Upper lobe of left lung (tissue), 6 donors: ENCODE data around the gene AGXT. TPM values are rescaled to one million over a fixed set of nuclear protein-coding genes. Genes with fewer than 3 reads are reported as not detected.

ENCODE experiments used
- ATAC-seq, 2 donors: fragments of 200-7000 bp; cut with Tn5 transposase; one replicate each; pipeline ENCODE4 v1.9.1; 2022; ENCODE audit warnings: mild to moderate bottlenecking in 2 of 2, moderate library complexity in 2 of 2; ENCODE audit not compliant: low FRiP score in 2 of 2
- DNase-seq, 2 donors: peaks; one replicate each; pipeline ENCODE4 v3.0.0-alpha.2; 2019 to 2020
- H3K27ac ChIP-seq, 4 donors: fragments of 200-600 bp; sonication (generic); one replicate each; pipeline ENCODE4 v1.5.1; 2016 to 2019
- H3K27me3 ChIP-seq, 4 donors: fragments of 200-600 bp; sonication (generic); one replicate each; pipeline ENCODE4 v1.5.1; 2017 to 2019
- H3K36me3 ChIP-seq, 4 donors: fragments of 200-600 bp; sonication (generic); one replicate each; pipeline ENCODE4 v1.5.1; 2016 to 2019
- H3K4me1 ChIP-seq, 4 donors: fragments of 200-600 bp; sonication (generic); one replicate each; pipeline ENCODE4 v1.5.1; 2018 to 2019
- H3K4me3 ChIP-seq, 4 donors: fragments of 200-600 bp; sonication (generic); one replicate each; pipeline ENCODE4 v1.5.1; 2017 to 2019; ENCODE audit warnings: mild to moderate bottlenecking in 2 of 4, moderate library complexity in 1 of 4
- H3K9me3 ChIP-seq, 4 donors: fragments of 200-600 bp; sonication (generic); one replicate each; pipeline ENCODE4 v1.5.1; 2018 to 2019
- CTCF ChIP-seq, 6 experiments: fragments of 450-650 bp in 4 of 6; fragments of 200-600 bp in 2 of 6; sonication (generic) in 2 of 6; IDR thresholded peaks; one replicate each; pipeline ENCODE4 v1.5.1; 2016 to 2019; ENCODE audit warnings: antibody characterized with exemption in 6 of 6
- EP300 ChIP-seq, 4 donors: sonication (generic); formaldehyde crosslinking; IDR thresholded peaks; one replicate each; pipeline ENCODE4 v1.5.1; 2017; ENCODE audit warnings: antibody characterized with exemption in 4 of 4, control low read depth in 2 of 4
- POLR2A ChIP-seq, 4 donors: fragments of 450-650 bp; IDR thresholded peaks; one replicate each; pipeline ENCODE4 v1.5.1; 2016 to 2017; ENCODE audit warnings: antibody characterized with exemption in 4 of 4, mild to moderate bottlenecking in 2 of 4
- POLR2AphosphoS5 ChIP-seq, 2 donors: sonication (generic); formaldehyde crosslinking; IDR thresholded peaks; one replicate each; pipeline ENCODE4 v1.5.1; 2017; ENCODE audit warnings: antibody characterized with exemption in 2 of 2
- WGBS, 2 donors: methylation state at CpG; one replicate each; pipeline ENCODE4 v1.1.5; 2017 to 2018; 5-methylcytosine and 5-hydroxymethylcytosine counted together
- total RNA-seq, 6 donors: library from RNA; depleted of rRNA in 4 of 6; stranded (reverse); fragments of >200 nt in 4 of 6; gene quantifications; one replicate each; pipeline versions ENCODE4 v1.1.0 to v1.2.1, GENCODE V29; 2016 to 2021
- donor health status: DM: no; HTN: no; CAD: no; lungs with moderate emphysema.
- donor health status: DM: no; HTN: yes; CAD: no; lungs with severe emphysema.

AGXT gene
- total RNA-seq, 6 donors from 2014 or later: 0.30 to 0.46 (median 0.44) TPM; not detected in 3

DNA sequence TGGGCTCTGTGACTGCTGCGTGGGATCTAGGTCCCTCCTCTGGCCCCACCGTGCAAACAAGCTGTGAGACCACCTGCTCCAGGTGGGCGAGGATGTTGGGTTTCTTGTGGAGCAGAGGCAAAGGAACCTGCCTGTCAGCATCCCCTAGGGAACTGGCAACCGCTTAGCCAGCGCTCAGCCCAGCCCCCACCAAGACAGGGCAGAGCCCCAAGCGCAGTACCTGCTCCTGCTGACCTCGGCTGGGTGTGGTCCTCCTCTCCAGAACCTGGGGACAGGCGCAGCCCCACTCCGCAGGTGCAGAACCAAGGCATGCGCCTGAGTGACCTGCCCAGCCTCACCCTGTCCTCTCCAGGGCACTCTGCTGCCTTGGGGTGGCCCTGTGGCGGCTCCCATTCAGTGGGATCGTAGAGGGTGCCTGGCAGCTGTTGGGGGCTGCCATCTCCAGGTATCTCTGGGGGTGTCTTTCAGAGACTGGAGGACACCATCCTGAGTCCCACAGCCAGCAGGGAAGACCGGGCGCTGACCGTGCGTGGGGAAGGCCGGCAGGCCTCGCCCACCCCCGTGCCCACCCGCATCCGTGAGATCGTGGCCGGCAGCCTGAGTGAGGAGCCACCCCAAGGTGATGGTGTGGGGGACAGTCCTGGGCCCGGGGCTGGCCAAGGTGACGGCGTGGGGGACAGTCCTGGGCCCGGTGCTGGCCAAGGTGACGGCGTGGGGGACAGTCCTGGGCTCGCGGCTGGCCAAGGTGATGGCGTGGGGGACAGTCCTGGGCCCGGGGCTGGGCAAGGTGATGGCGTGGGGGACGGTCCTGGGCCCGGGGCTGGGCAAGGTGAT lies 49.9 kb downstream of the AGXT start:
- DNase-seq: peak; percentile 16 to 70
- TF ChIP-seq EP300 (IDR thresholded peaks at IDR 0.05) (no peak), CTCF (IDR thresholded peaks at IDR 0.05) (no peak), POLR2AphosphoS5 (IDR thresholded peaks at IDR 0.05) (no peak), POLR2A (IDR thresholded peaks at IDR 0.05) (no peak)
- WGBS, 2 donors: 84 to 87% methylated on average over 14 to 29 of the region's 36 CpGs
- no peaks in the 10 kb centered on the region for H3K36me3 ChIP-seq
- peaks cover 0 to 5% (median 0%) of the 10 kb centered on the region in 4 donors for H3K27me3 ChIP-seq
- ATAC-seq: no peak
- peaks cover 15 to 29% (median 21%) of the 10 kb centered on the region in 4 donors for H3K4me1 ChIP-seq
- H3K27ac ChIP-seq: no peak overlapping the region
- no peak overlapping the region for H3K4me3 ChIP-seq
- H3K9me3 ChIP-seq: no peaks in the 10 kb centered on the region

DNA sequence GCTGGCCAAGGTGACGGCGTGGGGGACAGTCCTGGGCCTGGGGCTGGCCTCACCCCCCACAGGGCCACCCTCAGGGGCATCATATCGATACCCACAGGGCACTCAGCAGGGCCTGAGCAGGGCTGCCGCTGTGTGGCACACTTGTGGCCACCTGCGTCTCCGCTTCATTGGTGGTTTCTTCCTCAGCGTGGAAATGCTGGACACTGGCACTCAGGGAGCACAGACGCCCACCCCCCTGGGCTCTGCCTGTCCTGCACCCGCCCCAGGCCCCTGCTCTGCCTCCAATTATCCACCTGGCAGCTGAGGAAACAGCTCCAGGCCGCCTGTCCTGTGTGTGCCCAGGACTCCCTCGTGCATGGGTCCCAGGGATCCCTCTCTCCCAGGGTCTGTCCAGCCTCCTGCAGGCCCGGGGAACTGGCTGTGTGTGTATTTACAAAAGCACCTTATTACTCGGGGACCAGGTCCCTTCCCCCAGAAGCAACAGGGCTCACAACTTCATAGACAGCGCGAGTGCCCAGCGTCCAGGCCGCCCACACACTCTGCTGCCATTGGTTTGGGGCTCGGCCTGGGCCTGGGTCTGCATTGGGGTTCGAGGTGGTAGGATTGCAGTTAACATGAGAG lies 50.6 kb downstream of the AGXT start:
- no peak for TF ChIP-seq POLR2AphosphoS5 (IDR thresholded peaks at IDR 0.05)
- no peak for TF ChIP-seq EP300 (IDR thresholded peaks at IDR 0.05)
- no peak for TF ChIP-seq POLR2A (IDR thresholded peaks at IDR 0.05)
- TF ChIP-seq CTCF (IDR thresholded peaks at IDR 0.05): no peak
- ATAC-seq: no peak
- Histone ChIP-seq H3K36me3 (no peaks in the 10 kb centered on the region), H3K27me3 (peaks cover 0 to 5% (median 0%) of the 10 kb centered on the region in 4 donors), H3K4me3 (no peak overlapping the region), H3K4me1 (peaks cover 7 to 23% (median 13%) of the 10 kb centered on the region in 4 donors), H3K9me3 (no peaks in the 10 kb centered on the region), H3K27ac (no peak overlapping the region)
- peak in 1 of 2 donors; percentile 68 for DNase-seq
- 85 to 100% methylated on average over 4 to 18 of the region's 19 CpGs for WGBS, 2 donors

DNA sequence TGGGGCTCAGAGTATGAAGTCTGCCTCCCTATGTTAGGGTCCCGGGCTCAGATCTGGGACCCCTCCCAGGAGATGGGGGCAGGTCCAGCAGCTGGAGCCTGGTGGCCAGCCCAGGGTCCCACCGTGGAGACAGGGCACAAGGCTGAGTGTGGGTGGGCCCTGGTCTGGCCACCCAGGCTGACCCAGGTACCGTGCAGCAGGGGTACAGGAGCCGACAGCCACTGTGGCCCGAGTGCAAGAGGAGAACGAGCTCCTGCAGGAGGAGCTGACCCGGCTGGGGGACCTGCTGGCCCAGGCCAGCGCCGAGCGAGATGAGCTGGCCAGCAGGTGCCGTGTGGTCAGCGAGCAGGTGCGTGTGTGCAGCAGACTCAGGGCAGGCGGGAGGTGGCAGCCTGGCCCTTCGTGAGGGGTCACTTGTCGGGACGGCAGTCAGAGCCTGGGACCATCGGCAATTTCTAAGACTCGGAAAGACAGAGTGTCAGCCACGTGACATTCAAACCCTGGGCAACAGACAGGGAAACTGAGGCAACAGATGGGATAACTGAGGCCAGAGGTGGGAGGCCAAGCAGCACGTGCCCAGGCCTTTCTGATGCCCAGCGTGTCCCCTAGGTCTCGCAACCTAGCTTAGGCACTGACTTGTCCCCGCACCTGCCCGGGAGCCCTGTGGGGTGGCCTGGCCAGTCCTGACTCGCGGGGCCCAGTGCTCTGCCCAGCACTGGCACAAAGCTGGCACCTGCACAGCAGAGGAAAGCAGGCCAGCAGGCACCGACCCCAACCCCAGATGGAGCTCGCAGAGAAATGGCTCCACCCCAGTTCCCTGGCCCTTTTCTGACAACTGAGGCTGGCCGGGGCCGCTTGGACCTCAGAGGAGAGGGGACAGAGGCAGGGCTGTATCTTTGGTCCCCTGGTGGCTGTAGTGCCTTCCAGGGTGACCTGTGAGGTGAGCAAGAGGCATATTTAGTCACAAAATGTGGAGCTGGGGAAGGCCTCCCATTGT lies 51.5 kb downstream of the AGXT start:
- H3K9me3 ChIP-seq: no peaks in the 10 kb centered on the region
- H3K36me3 ChIP-seq: no peaks in the 10 kb centered on the region
- H3K27ac ChIP-seq: peak overlapping the region in 2 of 4 donors; percentile 5 to 9
- H3K4me3 ChIP-seq: no peak overlapping the region
- TF ChIP-seq CTCF (IDR thresholded peaks at IDR 0.05) (no peak), POLR2A (IDR thresholded peaks at IDR 0.05) (no peak), POLR2AphosphoS5 (IDR thresholded peaks at IDR 0.05) (no peak), EP300 (IDR thresholded peaks at IDR 0.05) (no peak)
- H3K27me3 ChIP-seq: peaks cover 0 to 5% (median 0%) of the 10 kb centered on the region in 4 donors
- DNase-seq (peak; percentile 15 to 72), ATAC-seq (no peak)
- 89 to 91% methylated on average over 13 to 31 of the region's 31 CpGs for WGBS, 2 donors
- peaks cover 4 to 15% (median 9%) of the 10 kb centered on the region in 4 donors for H3K4me1 ChIP-seq

- ATAC-seq (no peak), DNase-seq (peak; percentile 14 to 16)
- 78 to 80% methylated on average over 1 to 4 of the region's 4 CpGs for WGBS, 2 donors
- H3K27ac ChIP-seq: peak overlapping the region in 2 of 4 donors; percentile 5 to 66
- no peaks in the 10 kb centered on the region for H3K9me3 ChIP-seq
- no peak for TF ChIP-seq POLR2AphosphoS5 (IDR thresholded peaks at IDR 0.05)
- no peak for TF ChIP-seq POLR2A (IDR thresholded peaks at IDR 0.05)
- TF ChIP-seq EP300 (IDR thresholded peaks at IDR 0.05): no peak
- TF ChIP-seq CTCF (IDR thresholded peaks at IDR 0.05): no peak
- peaks cover 0 to 2% (median 0%) of the 10 kb centered on the region in 4 donors for H3K27me3 ChIP-seq
- H3K4me3 ChIP-seq: no peak overlapping the region
- H3K36me3 ChIP-seq: no peaks in the 10 kb centered on the region
- H3K4me1 ChIP-seq: peaks cover 2 to 10% (median 7%) of the 10 kb centered on the region in 4 donors
Observed at GRCh38 chr2:240920783-240921231, 52.2 kb downstream of the AGXT start.
